B cell (primary cell): ENCODE results near the gene ARHGAP15. TPM values are rescaled to one million over a fixed set of nuclear protein-coding genes. Genes with fewer than 3 reads are reported as not detected.

Experiments used
- ATAC-seq: fragments of 200-7000 bp; cut with Tn5 transposase; one replicate; pipeline ENCODE4 v1.10.0; 2021; ENCODE audit warnings: low read depth, mild to moderate bottlenecking, moderate number of reproducible peaks, moderate library complexity
- CTCF ChIA-PET: fragments of 350-600 bp; sonication (Branson Sonifier 250); formaldehyde crosslinking; loops from one replicate; lab custom pipeline; 2021; ENCODE audit warnings: antibody characterized with exemption, inconsistent platforms; lab: Charles Lee
- POLR2A ChIA-PET: fragments of 350-600 bp; sonication (Branson Sonifier 250); formaldehyde crosslinking; loops from one replicate; lab custom pipeline; 2021; ENCODE audit warnings: antibody characterized with exemption; lab: Charles Lee
- DNase-seq: peaks from one replicate; pipeline ENCODE4 v3.0.0; 2013
- H2AFZ ChIP-seq: 2 replicates; pipeline ENCODE4 v1.6.1; 2012; ENCODE audit warnings: mild to moderate bottlenecking, low read depth, low read length; ENCODE audit not compliant: insufficient read depth, poor library complexity, severe bottlenecking
- H3K27ac ChIP-seq, 2 donors: 1 replicate in 1 of 2; 2 replicates in 1 of 2; pipeline ENCODE4 v1.5.1; 2012 to 2013; ENCODE audit warnings: low read length in 2 of 2, mild to moderate bottlenecking in 2 of 2, moderate library complexity in 1 of 2
- H3K27me3 ChIP-seq, 4 experiments: fragments of 200-600 bp in 1 of 4; sonication (generic) in 1 of 4; replicated peaks in 1 of 4; 1 replicate in 2 of 4; 2 replicates in 2 of 4; pipeline versions ENCODE4 v1.6.1 to v1.7.0; 2013 to 2016; ENCODE audit warnings: low read length in 3 of 4, mild to moderate bottlenecking in 2 of 4, mixed read lengths in 1 of 4, moderate library complexity in 1 of 4; ENCODE audit not compliant: insufficient read depth in 4 of 4, control insufficient read depth in 3 of 4; ENCODE audit errors: control extremely low read depth in 1 of 4
- H3K36me3 ChIP-seq, 2 experiments: replicated peaks in 1 of 2; 1 replicate in 1 of 2; 2 replicates in 1 of 2; pipeline versions ENCODE4 v1.6.1 to v1.7.1; 2013; ENCODE audit warnings: low read length in 1 of 2; ENCODE audit not compliant: insufficient read depth in 2 of 2, control insufficient read depth in 1 of 2; ENCODE audit errors: control extremely low read depth in 1 of 2, extremely low read depth in 1 of 2
- H3K4me1 ChIP-seq, 2 donors: fragments of 200-600 bp in 1 of 2; sonication (generic) in 1 of 2; 1 replicate in 1 of 2; 2 replicates in 1 of 2; pipeline versions ENCODE4 v1.5.1 to v1.6.1; 2013 to 2017; ENCODE audit warnings: low read length in 2 of 2; ENCODE audit not compliant: control insufficient read depth in 2 of 2, insufficient read depth in 2 of 2
- H3K4me2 ChIP-seq: replicated peaks from 2 replicates; pipeline ENCODE3; 2012; ENCODE audit warnings: mild to moderate bottlenecking, low read depth, low read length; ENCODE audit not compliant: poor library complexity, severe bottlenecking
- H3K4me3 ChIP-seq, 5 experiments: fragments of 200-600 bp in 1 of 5; sonication (generic) in 1 of 5; 1 replicate in 3 of 5; 2 replicates in 2 of 5; pipeline versions ENCODE4 v1.5.1 to v1.7.0; 2011 to 2016; ENCODE audit warnings: low read length in 4 of 5, mild to moderate bottlenecking in 4 of 5, low read depth in 2 of 5, control low read depth in 1 of 5, moderate library complexity in 1 of 5; ENCODE audit not compliant: insufficient read depth in 1 of 5; ENCODE audit errors: control extremely low read depth in 1 of 5, extremely low read depth in 1 of 5
- H3K79me2 ChIP-seq: fragments of 200-600 bp; sonication (generic); one replicate; pipeline ENCODE4 v1.6.0; 2016; ENCODE audit warnings: low read length; ENCODE audit not compliant: control insufficient read depth, insufficient read depth
- H3K9ac ChIP-seq: fragments of 200-600 bp; sonication (generic); 2 replicates; pipeline ENCODE4 v1.6.1; 2017; ENCODE audit warnings: mild to moderate bottlenecking, low read length, moderate library complexity
- H3K9me3 ChIP-seq, 3 donors: one replicate each; pipeline versions ENCODE4 v1.6.1 to v1.7.1; 2013; ENCODE audit warnings: low read length in 2 of 3; ENCODE audit not compliant: control insufficient read depth in 2 of 3, insufficient read depth in 1 of 3; ENCODE audit errors: control extremely low read depth in 1 of 3
- H4K20me1 ChIP-seq: 2 replicates; pipeline ENCODE4 v1.6.0; 2012; ENCODE audit warnings: mild to moderate bottlenecking, low read length; ENCODE audit not compliant: insufficient read depth, control insufficient read depth, poor library complexity, severe bottlenecking
- H3K27ac Mint-ChIP-seq: one replicate; pipeline ENCODE4 v1.8.0; 2021; ENCODE audit warnings: mixed read lengths
- H3K27me3 Mint-ChIP-seq: one replicate; pipeline ENCODE4 v1.8.0; 2021; ENCODE audit warnings: mixed read lengths
- H3K4me1 Mint-ChIP-seq: one replicate; pipeline ENCODE4 v1.8.0; 2021; ENCODE audit warnings: mixed read lengths
- H3K4me3 Mint-ChIP-seq: one replicate; pipeline ENCODE4 v1.8.0; 2021; ENCODE audit warnings: mixed read lengths
- H3K9me3 Mint-ChIP-seq: one replicate; pipeline ENCODE4 v1.8.0; 2022; ENCODE audit warnings: mixed read lengths; ENCODE audit not compliant: insufficient read depth
- EZH2 ChIP-seq: IDR thresholded peaks from 2 replicates; pipeline ENCODE4 v1.6.1; 2012; ENCODE audit warnings: borderline replicate concordance, low read depth, mild to moderate bottlenecking, moderate library complexity, low read length; ENCODE audit not compliant: insufficient read depth, poor library complexity, severe bottlenecking
- WGBS: methylation state at CpG from one replicate; pipeline ENCODE4 v1.1.5; 2013; ENCODE audit warnings: missing lambda C conversion rate; ENCODE audit not compliant: insufficient coverage; 5-methylcytosine and 5-hydroxymethylcytosine counted together
- intact Hi-C: fragments of 100-400 bp; cut with micrococcal nuclease; formaldehyde crosslinking; loops from one replicate; pipeline ENCODE4 v1.10.0; 2022
- polyA plus RNA-seq: library from polyadenylated mRNA; depleted of rRNA; stranded (reverse); fragments of >200 nt; gene quantifications from 2 replicates; pipeline ENCODE4 v1.2.3, GENCODE V29; 2012
- total RNA-seq, 2 donors: library from RNA; stranded (reverse); fragments of 120-200 nt in 1 of 2; gene quantifications; 1 replicate in 1 of 2; 2 replicates in 1 of 2; pipeline versions ENCODE4 v1.2.3 to v1.2.4, GENCODE V29; 2013 to 2022
- TF ChIP-seq, protein P1 (sequence below): fragments of 200-600 bp; IDR thresholded peaks from one replicate; pipeline ENCODE4 v1.8.0; 2022; ENCODE audit warnings: antibody characterized with exemption, mild to moderate bottlenecking

Gene ARHGAP15
- total and polyA plus RNA-seq, 2 donors (not counting 1 experiment from before 2014, with no cell fraction given): 58.6 to 187 TPM

DNA sequence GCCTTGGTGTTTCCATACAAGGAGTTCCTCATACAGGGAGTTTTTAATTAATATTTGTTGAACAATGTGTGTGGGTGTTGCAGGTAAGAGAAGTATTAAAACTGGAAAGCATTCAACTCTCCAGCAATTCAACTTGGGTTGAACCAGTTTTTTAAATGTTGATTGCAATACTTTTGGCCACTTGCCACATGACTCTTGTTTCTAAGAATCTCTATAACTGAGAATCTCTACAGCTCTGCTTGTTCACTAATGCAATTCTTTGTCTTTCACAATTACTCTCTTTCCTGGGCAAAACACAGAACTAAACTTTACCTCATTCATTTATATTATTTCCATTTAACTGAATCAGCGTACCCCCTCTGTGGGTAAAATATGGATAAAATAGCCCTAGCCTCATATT, 429.4 kb downstream of the ARHGAP15 start:
- ChIA-PET POLR2A (no interaction called here), CTCF (no interaction called here)
- H3K79me2 ChIP-seq: no peaks in the 10 kb centered on the region
- H4K20me1 ChIP-seq: peaks cover 8% of the 10 kb centered on the region
- no peak overlapping the region for H3K9ac ChIP-seq
- H3K4me3 ChIP-seq: no peak overlapping the region
- TF ChIP-seq EZH2: no peak
- TF ChIP-seq, protein P1, sequence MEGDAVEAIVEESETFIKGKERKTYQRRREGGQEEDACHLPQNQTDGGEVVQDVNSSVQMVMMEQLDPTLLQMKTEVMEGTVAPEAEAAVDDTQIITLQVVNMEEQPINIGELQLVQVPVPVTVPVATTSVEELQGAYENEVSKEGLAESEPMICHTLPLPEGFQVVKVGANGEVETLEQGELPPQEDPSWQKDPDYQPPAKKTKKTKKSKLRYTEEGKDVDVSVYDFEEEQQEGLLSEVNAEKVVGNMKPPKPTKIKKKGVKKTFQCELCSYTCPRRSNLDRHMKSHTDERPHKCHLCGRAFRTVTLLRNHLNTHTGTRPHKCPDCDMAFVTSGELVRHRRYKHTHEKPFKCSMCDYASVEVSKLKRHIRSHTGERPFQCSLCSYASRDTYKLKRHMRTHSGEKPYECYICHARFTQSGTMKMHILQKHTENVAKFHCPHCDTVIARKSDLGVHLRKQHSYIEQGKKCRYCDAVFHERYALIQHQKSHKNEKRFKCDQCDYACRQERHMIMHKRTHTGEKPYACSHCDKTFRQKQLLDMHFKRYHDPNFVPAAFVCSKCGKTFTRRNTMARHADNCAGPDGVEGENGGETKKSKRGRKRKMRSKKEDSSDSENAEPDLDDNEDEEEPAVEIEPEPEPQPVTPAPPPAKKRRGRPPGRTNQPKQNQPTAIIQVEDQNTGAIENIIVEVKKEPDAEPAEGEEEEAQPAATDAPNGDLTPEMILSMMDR: no peak
- no peak overlapping the region for H2AFZ ChIP-seq
- no peaks in the 10 kb centered on the region for H3K9me3 ChIP-seq
- H3K27ac ChIP-seq: no peak overlapping the region
- no peaks in the 10 kb centered on the region for H3K27me3 ChIP-seq
- no peaks in the 10 kb centered on the region for H3K9me3 Mint-ChIP-seq
- DNase-seq: no peak
- H3K27ac Mint-ChIP-seq: no peak overlapping the region
- H3K4me3 Mint-ChIP-seq: no peak overlapping the region
- H3K27me3 Mint-ChIP-seq: no peaks in the 10 kb centered on the region
- H3K4me2 ChIP-seq: no peak overlapping the region
- H3K4me1 Mint-ChIP-seq: peaks cover 5% of the 10 kb centered on the region
- WGBS: no CpG with 5 or more reads among the region's 1 CpG
- peaks cover 0 to under 1% of the 10 kb centered on the region in 2 donors for H3K4me1 ChIP-seq
- intact Hi-C loops: no loop called here
- peaks cover 18 to 46% of the 10 kb centered on the region in 2 experiments for H3K36me3 ChIP-seq
- no peak for ATAC-seq

DNA sequence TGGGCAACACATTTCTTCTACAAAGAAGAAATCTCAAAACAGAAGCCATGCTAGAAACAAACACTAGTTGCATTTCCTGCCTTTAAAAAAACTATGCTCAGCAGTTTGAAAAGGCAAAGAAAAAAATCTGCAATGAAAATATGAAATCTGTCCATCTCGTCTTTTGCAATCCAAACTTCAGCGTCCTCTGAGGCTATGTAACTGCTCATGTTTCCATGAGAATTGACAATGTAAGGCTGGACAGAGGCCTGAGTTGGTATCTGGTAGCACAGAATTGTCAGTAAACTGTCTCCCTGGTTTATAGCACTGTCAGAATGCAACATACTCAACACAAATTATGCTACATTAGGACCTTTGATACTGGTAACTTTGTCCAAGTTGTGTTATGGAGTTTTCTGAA, 429.9 kb downstream of the ARHGAP15 start:
- no peak overlapping the region for H3K27ac ChIP-seq
- peaks cover 9% of the 10 kb centered on the region for H3K4me1 Mint-ChIP-seq
- no peak overlapping the region for H3K4me3 Mint-ChIP-seq
- no peak for ATAC-seq
- DNase-seq: no peak
- H3K27ac Mint-ChIP-seq: no peak overlapping the region
- peaks cover 0 to 4% of the 10 kb centered on the region in 2 donors for H3K4me1 ChIP-seq
- H3K9ac ChIP-seq: no peak overlapping the region
- H3K27me3 Mint-ChIP-seq: no peaks in the 10 kb centered on the region
- H3K27me3 ChIP-seq: no peaks in the 10 kb centered on the region
- H3K4me3 ChIP-seq: no peak overlapping the region
- H3K9me3 Mint-ChIP-seq: no peaks in the 10 kb centered on the region
- WGBS: no CpG with 5 or more reads among the region's 2 CpGs
- H4K20me1 ChIP-seq: peaks cover 8% of the 10 kb centered on the region
- no peaks in the 10 kb centered on the region for H3K79me2 ChIP-seq
- no peaks in the 10 kb centered on the region for H3K9me3 ChIP-seq
- no peak overlapping the region for H2AFZ ChIP-seq
- H3K4me2 ChIP-seq: no peak overlapping the region
- ChIA-PET CTCF (no interaction called here), POLR2A (no interaction called here)
- peaks cover 18 to 47% of the 10 kb centered on the region in 2 experiments for H3K36me3 ChIP-seq
- no peak for TF ChIP-seq EZH2
- TF ChIP-seq, protein P1: no peak
- intact Hi-C loops: no loop called here
